Stromal cell of bone marrow (primary cell): Measurements from ENCODE around the gene ZNF496.
"Not testable (repeated sequence)": the region's sequence is repeated elsewhere in the genome, so short reads cannot be mapped to it uniquely, and the experiment has no call there.

Source experiments
- DNase-seq: peaks from one replicate; pipeline ENCODE4 v3.0.0-alpha.2; 2012; ENCODE audit warnings: low read depth

ZNF496 gene

DNA sequence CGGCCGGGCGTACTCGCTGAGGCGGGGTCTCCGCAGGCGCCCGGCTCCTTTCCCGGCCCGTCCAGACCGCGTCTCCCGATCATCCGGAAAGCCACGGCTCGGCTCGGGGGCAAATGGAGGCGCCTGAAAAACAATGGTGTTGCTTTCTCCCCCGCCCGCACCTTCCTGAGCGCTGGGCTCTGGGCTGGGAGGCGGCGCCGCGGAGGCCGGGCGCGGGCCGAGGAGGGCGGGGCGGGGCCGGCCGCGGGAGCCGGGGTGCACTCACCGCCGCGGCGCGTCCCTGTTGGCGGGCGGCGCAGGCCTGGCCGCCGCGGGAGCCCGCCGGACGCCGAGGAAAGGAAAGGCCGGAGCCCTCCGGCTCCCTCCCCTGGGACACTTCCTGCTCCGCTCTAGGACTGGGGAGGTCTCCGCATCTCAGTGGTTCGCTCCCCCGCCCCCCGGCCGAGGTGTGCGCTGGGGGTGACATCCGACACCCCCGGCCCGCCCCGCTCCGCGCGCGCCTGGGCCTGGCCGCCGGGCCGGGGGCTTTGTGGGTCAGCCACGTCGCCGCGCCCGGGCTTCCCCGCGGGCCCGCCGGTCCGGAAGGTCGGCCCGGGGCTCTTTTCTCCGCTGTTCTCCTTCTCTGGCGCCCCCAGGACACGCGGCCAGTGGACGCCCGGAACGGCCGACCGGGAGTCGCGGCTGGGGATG, at the start of gene ZNF496:
Gene ZNF496 (minus strand): TSS at position 343 of the 690 bp plus-strand sequence. CDS start 2,289 bp downstream, outside the sequence.
- DNase-seq, result peak; percentile 59

DNA sequence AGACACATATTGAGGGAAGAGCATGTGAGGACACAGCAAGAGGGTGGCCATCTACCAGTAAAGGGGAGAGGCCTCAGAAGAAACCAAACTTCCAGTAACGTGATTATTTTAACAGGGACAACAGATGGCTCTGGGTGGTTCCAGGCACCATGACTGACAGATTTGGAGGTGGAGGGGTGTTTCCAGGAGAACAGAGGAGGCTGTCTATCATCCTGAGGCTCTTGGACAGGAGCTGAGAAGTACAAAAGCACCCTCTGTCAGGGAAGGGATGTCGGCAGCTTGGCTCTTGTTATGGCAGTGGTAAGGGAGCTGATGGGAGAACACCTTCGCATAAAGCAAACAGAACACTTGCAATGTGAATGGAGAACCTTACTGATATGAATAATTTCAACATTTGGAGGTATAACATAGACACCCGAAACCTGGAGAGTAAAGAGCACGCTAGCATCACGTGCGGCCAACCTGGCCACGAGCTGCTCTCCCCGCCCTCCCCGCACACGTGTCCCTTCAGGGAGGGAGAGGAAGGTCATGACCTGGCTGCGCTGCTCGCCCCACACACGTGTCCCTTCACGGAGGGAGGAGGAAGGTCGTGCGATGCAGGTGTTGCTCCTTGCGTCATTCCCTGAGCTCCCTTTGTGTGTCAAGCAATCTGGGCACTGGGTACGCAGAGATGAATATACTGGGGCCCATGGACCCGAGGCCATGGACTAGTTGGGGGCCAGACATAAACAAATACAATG, 46.8 kb upstream of the ZNF496 start:
- DNase-seq, result no peak

DNA sequence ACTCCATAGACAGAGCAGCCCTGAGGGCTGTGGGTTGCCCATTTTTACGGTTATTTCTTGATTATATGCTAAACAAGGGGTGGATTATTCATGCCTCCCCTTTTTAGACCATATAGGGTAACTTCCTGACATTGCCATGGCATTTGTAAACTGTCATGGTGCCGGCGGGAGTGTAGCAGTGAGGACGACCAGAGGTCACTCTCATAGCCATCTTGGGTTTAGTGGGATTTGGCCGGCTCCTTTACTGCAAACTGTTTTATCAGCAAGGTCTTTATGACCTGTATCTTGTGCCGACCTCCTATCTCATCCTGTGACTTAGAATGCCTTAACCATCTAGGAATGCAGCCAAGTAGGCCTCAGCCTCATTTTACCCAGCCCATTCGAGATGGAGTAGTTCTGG, 46.0 kb upstream of the ZNF496 start:
- DNase-seq, result not testable (repeated sequence)

DNA sequence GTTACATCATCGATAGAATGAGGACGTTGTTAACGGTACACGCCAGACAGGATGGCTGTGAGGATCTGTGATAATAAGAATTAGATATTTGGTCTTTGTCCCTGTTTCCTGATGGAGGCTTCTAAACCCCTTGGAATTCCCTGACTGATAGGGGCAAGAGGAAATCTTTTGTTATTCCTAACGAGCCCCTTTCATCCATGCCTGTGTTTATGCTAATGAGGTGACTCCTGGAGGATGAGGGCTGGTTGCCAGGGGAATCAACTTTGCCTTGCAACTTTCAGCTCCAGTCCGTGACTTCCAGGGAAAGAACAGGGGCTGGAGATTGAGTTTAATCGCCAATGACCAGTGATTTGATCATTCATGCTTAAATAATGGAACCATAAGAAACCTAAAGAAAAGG, 45.0 kb upstream of the ZNF496 start:
- no peak for DNase-seq

DNA sequence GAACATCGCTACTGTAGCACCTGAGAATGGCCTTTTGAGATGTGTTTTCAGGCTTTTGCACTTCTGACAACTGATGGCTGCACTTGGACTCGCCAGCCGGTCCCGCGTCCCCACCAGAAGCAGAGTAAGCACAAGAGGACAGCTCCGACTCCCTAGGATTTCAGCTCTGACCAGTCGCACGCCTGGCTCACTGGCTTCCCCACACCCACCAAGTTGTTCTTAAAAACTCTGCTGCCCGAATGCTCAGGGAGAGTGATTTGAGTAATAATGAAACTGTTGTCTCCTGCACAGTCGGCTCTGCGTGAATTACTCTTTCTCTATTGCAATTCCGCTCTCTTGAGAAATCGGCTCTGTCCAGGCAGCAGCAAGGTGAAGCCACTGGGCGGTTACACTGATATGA, 44.1 kb upstream of the ZNF496 start:
- DNase-seq, result no peak

DNA sequence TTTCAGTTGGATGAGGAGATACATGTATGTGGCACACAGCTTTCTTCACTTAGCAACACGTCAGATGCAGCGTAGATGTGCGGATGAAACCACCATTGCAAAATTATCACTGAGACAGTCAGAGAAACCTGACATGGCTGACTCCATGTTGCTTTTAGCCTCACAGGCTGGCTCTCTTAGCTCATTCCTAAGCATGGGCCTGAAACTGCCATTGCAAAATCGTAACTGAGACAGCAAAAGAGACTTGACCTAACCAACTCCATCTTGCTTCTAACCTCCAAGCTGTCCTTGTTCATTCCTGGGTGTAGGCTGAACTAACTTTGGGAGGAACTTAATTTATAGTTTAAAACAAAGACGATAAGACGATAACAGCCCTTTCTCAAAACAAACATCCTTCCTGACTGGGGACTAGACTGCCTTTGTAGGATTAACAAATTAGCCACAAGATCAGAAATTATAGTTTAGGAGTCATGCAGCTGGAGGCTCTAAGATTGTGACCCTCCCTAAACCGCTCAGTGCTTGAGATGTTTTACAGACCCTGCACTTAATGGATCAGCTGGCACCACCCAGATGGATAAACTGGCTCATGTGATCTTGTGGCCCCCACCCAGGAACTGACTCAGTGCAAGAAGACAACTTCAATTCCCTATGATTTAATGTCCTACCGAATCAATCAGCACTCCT, 43.1 kb upstream of the ZNF496 start:
- not testable (repeated sequence) for DNase-seq

DNA sequence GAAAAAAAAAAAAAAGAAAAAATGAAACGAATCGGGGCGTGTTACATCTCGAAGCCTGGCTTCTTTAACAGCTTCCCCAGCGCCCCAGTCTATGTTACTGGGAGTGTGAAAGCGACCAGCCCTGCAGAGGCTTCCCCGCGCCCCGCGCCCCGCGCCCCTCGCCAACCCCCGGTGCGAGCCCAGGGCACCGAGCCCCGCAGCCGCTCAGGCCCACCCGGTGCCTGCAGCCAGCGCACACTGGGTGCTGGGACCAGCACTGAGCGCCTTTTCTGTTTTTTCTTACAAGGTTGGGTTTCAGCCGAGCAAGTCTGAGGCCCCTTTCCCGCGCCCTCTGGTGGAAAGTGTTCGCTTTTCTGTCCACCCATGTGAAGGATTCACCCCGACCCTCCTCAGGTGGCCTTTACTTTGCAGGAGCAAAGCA, 42.1 kb upstream of the ZNF496 start:
- DNase-seq, result no peak

DNA sequence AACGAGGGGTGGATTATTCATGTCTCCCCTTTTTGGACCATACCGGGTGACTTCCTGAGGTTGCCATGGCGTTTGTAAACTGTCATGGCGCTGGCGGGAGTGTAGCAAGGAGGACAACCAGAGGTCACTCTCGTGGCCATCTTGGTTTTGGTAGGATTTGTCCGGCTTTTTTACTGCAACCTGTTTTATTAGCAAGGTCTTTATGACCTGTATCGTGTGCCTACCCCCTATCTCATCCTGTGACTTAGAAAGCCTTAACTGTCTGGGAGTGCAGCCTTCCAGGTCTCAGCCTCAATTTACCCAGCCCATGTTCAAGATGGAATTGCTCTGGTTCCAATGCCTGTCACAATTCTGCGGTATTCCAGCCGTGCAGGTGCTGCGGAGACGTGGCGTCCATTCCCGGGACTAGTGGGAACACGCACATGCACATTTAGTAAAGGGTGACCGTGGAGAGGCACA, 40.2 kb upstream of the ZNF496 start:
- no peak for DNase-seq

DNA sequence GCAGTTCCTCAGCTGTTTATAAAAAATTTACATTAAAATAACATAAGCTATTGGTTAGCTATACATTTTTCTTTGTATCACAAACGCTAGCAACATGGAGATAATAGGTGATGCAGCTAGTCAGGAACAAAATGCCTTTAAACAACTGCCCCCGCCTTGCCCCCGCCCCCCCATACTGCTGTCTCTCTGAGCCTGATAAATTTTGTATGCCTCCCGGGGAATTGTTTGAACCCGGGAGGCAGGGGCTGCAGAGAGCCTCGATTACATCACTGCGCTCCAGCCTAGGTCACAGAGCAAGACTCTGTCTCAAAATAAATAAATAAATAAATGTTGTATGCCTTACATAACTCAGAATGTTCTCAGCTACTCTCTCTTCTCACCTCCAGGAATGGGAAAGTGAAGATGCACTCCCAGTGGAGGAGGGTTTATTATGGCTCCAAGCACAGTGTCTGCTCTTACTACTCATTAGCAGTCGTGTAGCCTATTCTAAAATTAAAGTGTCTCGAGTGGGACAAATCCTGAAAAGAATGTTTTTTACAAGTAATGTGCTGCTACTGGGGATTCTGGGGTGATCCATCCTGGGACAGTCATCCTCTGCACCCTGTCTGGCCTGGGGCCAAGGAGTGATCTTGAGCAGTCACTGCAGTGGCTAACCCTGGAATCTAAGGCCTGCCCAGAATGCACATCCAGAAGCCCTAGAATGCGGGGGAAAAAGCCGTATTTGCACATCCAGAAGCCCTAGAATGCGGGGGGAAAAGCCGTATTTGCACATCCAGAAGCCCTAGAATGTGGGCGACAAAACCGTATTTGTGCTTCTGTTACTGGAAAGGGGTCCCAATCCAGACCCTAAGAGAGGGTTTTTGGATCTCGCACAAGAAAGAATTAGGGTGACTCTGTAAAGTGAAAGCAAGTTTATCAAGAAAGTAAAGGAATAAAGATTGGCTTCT, 39.4 kb upstream of the ZNF496 start:
- no peak for DNase-seq

DNA sequence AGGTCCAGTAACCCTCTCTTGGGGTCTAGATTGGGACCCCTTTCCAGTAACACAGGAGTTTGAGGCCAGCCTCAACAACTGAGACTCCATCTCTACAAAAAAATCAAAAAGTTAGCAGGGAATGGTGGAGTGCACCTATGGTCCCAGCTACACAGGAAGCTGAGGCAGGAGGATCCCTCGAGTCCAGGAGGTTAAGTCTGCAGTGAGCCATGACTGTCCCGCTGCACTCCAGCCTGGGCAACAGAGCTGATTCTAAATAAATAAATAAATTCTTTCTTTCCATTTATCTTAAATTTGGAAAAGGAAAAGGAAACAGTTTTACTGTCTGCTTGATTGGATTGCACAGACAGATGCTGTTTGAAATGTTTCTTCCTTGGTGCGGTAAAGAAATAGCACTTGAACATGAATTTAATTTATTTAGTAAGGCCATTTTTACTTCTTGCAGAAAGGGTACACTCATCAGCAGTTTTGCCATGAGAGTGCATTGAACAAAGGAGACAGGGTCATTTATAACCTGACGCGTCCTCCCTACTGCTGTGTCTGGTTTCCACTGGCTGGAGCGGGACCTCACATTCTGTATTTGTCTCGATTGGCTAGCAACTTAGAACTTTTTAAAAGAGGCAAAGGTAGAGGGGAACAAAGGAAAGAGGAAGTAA, 37.0 kb upstream of the ZNF496 start:
- no peak for DNase-seq

DNA sequence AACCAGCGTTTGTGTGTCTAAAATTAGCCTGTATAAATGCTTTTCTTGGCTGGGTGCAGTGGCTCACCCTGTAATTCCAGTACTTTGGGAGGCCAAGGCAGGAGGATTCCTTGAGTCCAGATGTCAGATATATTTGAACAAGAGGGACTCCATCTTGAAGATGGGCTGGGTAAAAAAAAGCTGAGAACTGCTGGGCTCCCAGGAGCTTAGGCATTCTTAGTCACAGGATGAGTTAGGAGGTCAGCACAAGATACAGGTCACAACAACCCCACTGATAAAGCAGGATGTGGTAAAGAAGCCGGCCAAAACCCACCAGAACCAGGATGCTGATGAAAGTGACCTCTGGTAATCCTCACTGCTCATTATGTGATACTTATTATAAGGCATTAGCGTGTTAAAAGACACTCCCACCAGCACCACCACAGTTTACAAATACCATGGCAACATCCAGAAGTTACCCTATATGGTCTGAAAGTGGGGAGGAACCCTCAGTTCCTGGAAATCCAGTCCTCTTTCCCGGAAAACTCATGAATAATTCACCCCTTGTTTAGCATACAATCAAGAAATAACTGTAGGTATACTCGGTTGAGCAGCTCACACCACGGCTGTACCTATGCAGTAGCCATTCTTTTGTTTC, 36.2 kb upstream of the ZNF496 start:
- no peak for DNase-seq

DNA sequence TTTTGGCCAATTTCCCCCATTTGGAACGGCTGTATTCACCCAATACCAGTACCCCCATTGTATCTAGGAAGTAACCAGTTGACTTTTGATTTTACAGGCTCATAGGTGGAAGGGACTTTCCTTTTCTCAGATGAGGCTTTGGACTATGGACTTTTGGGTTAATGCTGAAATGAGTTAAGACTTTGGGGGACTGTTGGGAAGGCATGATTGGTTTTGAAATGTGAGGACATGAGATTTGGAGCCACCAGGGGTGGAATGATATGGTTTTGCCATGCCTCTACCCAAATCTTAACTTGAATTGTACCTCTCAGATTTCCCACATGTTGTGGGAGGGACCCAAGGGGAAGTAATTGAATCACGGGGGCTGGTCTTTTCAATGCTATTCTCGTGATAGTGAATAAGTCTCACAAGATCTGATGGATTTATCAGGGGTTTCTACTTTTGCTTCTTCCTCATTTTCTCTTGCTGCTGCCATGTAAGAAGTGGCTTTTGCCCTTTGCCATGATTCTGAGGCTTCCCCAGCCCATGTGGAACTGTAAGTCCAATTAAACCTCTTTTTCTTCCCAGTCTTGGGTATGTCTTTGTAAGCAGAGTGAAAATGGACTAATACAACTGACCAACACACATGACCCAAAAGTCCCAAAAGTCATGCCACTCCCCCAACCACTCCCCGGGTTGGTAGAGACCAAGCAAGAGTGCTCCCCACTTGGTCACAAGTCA, 35.4 kb upstream of the ZNF496 start:
- no peak for DNase-seq

DNA sequence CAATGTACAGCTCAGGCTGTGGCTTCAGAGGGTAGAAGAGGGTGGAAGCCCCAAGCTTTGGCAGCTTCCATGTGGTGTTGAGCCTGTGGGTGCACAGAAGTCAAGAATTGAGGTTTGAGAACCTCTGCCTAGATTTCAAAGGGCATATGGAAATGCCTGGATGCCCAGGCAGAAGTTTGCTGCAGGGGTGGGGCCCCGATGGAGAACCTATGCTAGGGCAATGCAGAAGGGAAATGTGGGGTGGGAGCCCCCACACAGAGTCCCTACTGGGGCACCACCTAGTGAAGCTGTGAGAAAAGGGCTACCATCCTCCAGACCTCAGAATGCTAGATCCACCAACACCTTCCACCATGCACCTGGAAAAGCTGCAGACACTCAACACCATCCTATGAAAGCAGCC, 34.7 kb upstream of the ZNF496 start:
- not testable (repeated sequence) for DNase-seq

DNA sequence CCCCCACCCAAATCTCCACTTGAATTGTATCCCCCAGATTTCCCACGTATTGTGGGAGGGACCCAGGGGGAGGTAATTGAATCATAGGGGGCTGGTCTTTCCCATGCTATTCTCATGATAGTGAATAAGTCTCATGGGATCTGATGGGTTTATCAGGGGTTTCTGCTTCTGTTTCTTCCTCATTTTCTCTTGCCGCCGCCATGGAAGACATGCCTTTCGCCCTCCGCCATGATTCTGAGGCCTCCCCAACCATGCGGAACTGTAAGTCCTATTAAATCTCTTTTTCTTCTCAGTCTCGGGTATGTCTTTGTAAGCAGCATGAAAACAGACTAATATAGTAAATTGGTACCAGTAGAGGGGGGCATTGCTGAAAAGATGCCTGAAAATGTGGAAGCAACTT, 33.4 kb upstream of the ZNF496 start:
- DNase-seq, result no peak

DNA sequence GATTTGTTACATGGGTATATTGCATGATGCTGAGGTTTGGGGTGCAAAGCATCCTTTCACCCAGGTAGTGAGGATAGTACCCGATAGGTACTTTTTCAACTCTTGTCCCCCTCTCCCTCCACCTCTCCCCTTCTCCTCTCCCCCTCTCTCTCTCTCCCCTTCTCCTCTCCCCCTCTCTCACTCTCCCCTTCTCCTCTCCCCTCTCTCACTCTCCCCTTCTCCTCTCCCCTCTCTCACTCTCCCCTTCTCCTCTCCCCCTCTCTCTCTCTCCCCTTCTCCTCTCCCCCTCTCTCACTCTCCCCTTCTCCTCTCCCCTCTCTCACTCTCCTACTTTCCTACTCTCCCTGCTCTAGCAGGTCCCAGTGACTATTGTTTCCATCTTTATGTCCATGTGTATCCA, 31.3 kb upstream of the ZNF496 start:
- DNase-seq, result not testable (repeated sequence)

DNA sequence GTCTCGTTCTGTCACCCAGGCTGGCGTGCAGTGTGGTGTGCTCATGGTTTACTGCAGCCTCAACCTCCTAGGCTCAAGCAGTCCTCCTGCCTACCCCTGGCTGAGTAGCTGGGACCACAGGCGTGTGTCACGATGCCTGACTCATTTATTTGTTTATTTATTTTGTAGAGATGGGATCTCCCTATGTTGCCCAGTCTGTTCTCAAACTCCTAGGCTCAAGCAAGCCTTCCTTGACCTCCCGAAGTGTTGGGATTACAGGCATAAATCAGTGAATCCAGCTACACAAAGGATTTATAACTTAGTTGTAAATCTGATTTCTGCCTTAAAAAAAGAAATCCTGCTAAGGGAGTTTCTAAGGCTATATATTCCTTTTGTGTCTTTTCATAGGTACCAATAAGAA, 30.5 kb upstream of the ZNF496 start:
- DNase-seq, result no peak

DNA sequence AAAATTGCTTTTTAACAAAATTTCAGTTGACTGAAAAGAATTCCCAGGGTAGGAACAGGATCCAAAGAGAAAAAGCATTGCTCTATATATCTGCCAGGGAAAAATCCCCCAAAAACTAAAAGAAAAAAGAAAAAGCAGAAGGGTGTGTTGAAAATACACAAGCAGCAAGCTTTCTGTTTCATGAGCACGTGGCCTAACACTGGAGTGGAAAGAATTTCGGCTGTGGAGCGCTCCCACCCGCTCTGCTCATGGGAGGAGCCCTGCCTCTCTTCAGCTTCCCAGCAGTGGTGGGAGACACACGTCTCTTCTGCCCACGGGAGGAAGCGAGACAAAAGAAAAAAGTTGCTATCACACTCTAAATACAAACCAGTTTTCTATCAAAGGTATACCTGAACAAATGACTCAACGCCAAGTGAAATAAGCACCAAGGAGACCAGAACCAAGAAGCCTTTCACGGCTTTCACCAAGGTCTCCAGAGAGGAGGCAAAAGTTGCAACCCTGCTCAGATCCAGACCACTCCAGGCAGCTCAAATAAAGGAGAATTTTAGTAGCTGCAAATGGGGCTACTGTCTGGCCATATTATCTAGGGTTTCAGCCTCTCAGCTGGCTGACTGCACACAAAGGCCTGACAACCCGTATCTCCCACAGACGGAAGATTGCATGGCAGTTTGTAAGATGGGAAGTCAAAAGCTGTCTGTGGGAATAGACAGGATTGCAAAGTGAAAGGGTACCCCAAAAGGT, 29.5 kb upstream of the ZNF496 start:
- DNase-seq, result peak; percentile 43

DNA sequence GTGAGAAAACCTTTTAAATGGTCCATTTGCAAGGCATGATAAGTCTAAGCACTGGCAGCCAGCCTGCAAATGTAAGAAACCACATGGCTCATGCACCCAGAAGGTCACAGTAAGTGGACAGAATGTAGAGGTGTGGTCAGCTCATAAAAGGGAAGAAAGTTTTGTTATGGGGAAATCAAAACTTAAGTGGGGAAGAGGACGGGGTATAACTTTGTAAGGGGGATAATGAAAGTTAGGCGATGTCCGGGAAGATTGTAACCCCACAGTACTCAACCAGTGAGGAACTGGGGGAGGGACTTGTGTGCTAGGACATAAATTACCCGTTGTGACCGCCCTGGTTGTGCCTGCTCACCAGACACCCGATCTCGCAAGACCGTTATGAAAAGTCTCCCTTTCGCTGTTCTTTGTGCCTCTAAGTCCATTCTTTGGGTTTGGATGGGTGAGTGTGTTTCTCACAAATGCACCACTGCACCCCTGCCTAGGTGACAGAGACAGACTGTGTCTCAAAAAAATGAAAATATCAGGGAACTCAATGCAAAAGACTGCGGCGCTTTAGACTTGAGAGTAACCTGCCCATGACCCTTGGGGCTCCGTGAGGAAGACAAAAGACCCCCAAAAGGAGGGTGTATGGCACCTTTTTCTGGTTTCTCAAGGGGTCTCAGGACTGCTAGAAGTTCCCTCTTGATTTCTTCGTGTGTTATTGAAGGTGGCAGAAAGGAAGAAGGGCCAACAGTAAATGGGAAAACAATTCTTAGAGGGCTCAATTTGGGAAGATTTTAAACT, 28.6 kb upstream of the ZNF496 start:
- peak; percentile 42 for DNase-seq

DNA sequence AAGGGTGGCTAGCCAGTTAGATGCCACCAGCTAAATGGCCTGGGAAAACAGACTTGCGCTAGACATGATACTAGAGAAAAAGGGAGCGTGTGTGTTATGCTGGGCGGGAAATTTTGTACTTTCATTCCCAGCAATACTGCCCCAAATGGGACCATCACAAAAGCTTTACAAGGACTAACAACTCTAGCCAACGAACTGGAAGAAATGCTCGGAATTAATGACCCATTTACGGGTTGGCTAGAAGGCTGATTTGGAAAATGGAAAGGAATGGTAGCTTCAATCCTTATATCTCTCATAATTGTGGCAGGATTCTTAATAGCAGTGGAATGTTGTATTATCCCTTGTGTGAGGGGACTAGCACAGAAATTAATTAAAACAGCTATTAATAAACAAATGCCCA, 27.9 kb upstream of the ZNF496 start:
- DNase-seq, result no peak
